GM18517 (cell line): ENCODE results near the gene SLC17A3.

ENCODE experiments used
- ATAC-seq: cut with Tn5 transposase; IDR thresholded peaks from one replicate; pipeline ENCODE4 v1.9.1; 2021; ENCODE audit warnings: mild to moderate bottlenecking, moderate library complexity; ENCODE audit not compliant: unreplicated experiment

Gene SLC17A3

GRCh38 chr6:25889877-25890853 lies 16.1 kb upstream of the SLC17A3 start:
- no peak for ATAC-seq

GRCh38 chr6:25888626-25889025 lies 14.6 kb upstream of the SLC17A3 start:
- no peak for ATAC-seq

- ATAC-seq, result no peak
Observed at GRCh38 chr6:25886066-25886465, 12.0 kb upstream of the SLC17A3 start.

- no peak for ATAC-seq
Observed at GRCh38 chr6:25883991-25884390, 9.9 kb upstream of the SLC17A3 start.

GRCh38 chr6:25883536-25883935 lies 9.5 kb upstream of the SLC17A3 start:
- no peak for ATAC-seq

GRCh38 chr6:25882051-25882496 lies 8.0 kb upstream of the SLC17A3 start:
- ATAC-seq, result no peak

- no peak for ATAC-seq
Observed at GRCh38 chr6:25880601-25881000, 6.6 kb upstream of the SLC17A3 start.

GRCh38 chr6:25878721-25879322 lies 4.8 kb upstream of the SLC17A3 start:
- no peak for ATAC-seq

- no peak for ATAC-seq
Observed at GRCh38 chr6:25875926-25876602, 2.0 kb upstream of the SLC17A3 start.

GRCh38 chr6:25875563-25875905 lies 1.5 kb upstream of the SLC17A3 start:
- no peak for ATAC-seq

GRCh38 chr6:25874822-25875562 lies 949 bp upstream of the SLC17A3 start:
- no peak for ATAC-seq

- no peak for ATAC-seq
Observed at GRCh38 chr6:25872814-25873213, 1.2 kb downstream of the SLC17A3 start.

GRCh38 chr6:25869840-25870239 lies 4.2 kb downstream of the SLC17A3 start:
- ATAC-seq, result no peak

- no peak for ATAC-seq
Observed at GRCh38 chr6:25868436-25869183, 5.4 kb downstream of the SLC17A3 start.

GRCh38 chr6:25866011-25866410 lies 8.0 kb downstream of the SLC17A3 start:
- no peak for ATAC-seq

GRCh38 chr6:25863360-25863759 lies 10.7 kb downstream of the SLC17A3 start:
- no peak for ATAC-seq

- no peak for ATAC-seq
Observed at GRCh38 chr6:25862199-25862598, 11.8 kb downstream of the SLC17A3 start.

- ATAC-seq, result no peak
Observed at GRCh38 chr6:25852756-25853155, 21.3 kb downstream of the SLC17A3 start.

GRCh38 chr6:25851961-25852360 lies 22.1 kb downstream of the SLC17A3 start:
- ATAC-seq, result no peak

- ATAC-seq, result no peak
Observed at GRCh38 chr6:25844518-25844917, 29.5 kb downstream of the SLC17A3 start.
